Neural cell (in vitro differentiated cells): ENCODE data around the gene ROR1. TPM values are rescaled to one million over a fixed set of nuclear protein-coding genes. Genes with fewer than 3 reads are reported as not detected.
"Not testable (repeated sequence)": the region's sequence is repeated elsewhere in the genome, so short reads cannot be mapped to it uniquely, and the experiment has no call there.

Source experiments
- H2AFZ ChIP-seq: fragments of 200-600, 300-800 bp; sonication (generic), shearing (Covaris generic); 2 replicates; pipeline ENCODE4 v1.6.0; 2014; ENCODE audit warnings: low read depth, mild to moderate bottlenecking, antibody characterized with exemption, low read length, moderate library complexity
- H3F3A ChIP-seq: fragments of 200-600 bp; shearing (Covaris generic); 2 replicates; pipeline ENCODE4 v1.6.1; 2016; ENCODE audit warnings: mild to moderate bottlenecking, moderate library complexity, mixed read lengths, antibody characterized with exemption, low read length; ENCODE audit not compliant: insufficient read depth, poor library complexity, severe bottlenecking
- H3K27ac ChIP-seq: fragments of 200-600, 300-800 bp; sonication (generic), shearing (Covaris generic); 2 replicates; pipeline ENCODE4 v1.5.1; 2014; ENCODE audit warnings: mild to moderate bottlenecking, low read length, moderate library complexity
- H3K27me3 ChIP-seq: fragments of 300-800, 200-600 bp; sonication (generic), shearing (Covaris generic); 2 replicates; pipeline ENCODE4 v1.6.0; 2014; ENCODE audit warnings: mild to moderate bottlenecking, low read depth, low read length, moderate library complexity; ENCODE audit not compliant: insufficient read depth
- H3K36me3 ChIP-seq: fragments of 300-800, 200-600 bp; sonication (generic), shearing (Covaris generic); 2 replicates; pipeline ENCODE4 v1.5.1; 2014; ENCODE audit warnings: mild to moderate bottlenecking, antibody characterized with exemption, low read length, moderate library complexity; ENCODE audit not compliant: insufficient read depth
- H3K4me2 ChIP-seq: fragments of 300-800, 200-600 bp; sonication (generic), shearing (Covaris generic); 2 replicates; pipeline ENCODE4 v1.6.0; 2014; ENCODE audit warnings: mild to moderate bottlenecking, low read length
- H3K4me3 ChIP-seq: fragments of 300-800, 200-600 bp; sonication (generic), shearing (Covaris generic); 2 replicates; pipeline ENCODE4 v1.5.1; 2014; ENCODE audit warnings: mild to moderate bottlenecking, low read length, moderate library complexity
- H3K79me2 ChIP-seq: fragments of 200-600 bp; shearing (Covaris generic); replicated peaks from 2 replicates; pipeline ENCODE4 v1.6.0; 2014; ENCODE audit warnings: mild to moderate bottlenecking, low read length, moderate library complexity; ENCODE audit not compliant: insufficient read depth
- H3K9ac ChIP-seq: fragments of 300-800, 200-600 bp; sonication (generic), shearing (Covaris generic); 2 replicates; pipeline ENCODE4 v1.6.1; 2016; ENCODE audit warnings: mild to moderate bottlenecking, low read length, mixed read lengths
- H3K9me2 ChIP-seq: fragments of 200-600 bp; shearing (Covaris generic); 2 replicates; pipeline ENCODE4 v1.6.1; 2016; ENCODE audit warnings: mild to moderate bottlenecking, low read length, mixed read lengths; ENCODE audit not compliant: insufficient read depth
- H3K9me3 ChIP-seq: fragments of 200-600, 300-800 bp; sonication (generic), shearing (Covaris generic); 2 replicates; pipeline ENCODE4 v1.6.1; 2016; ENCODE audit warnings: mild to moderate bottlenecking, mixed run types, low read length, moderate library complexity, mixed read lengths
- H4K20me1 ChIP-seq: fragments of 200-600 bp; shearing (Covaris generic); 2 replicates; pipeline ENCODE4 v1.6.1; 2016; ENCODE audit warnings: mild to moderate bottlenecking, mixed run types; ENCODE audit not compliant: insufficient read depth
- CTCF ChIP-seq: fragments of 450-650 bp; IDR thresholded peaks from 2 replicates; pipeline ENCODE4 v1.5.1; 2014; ENCODE audit warnings: antibody characterized with exemption, mild to moderate bottlenecking, moderate library complexity; ENCODE audit not compliant: poor library complexity, severe bottlenecking
- EP300 ChIP-seq: fragments of 450-650 bp; conservative IDR thresholded peaks from 2 replicates; pipeline ENCODE4 v1.6.1; 2014; ENCODE audit warnings: antibody characterized with exemption, mild to moderate bottlenecking, moderate library complexity; ENCODE audit not compliant: poor library complexity, severe bottlenecking
- EZH2 ChIP-seq: fragments of 200-600, 300-800 bp; shearing (Covaris generic), sonication (generic); IDR thresholded peaks from 2 replicates; pipeline ENCODE4 v1.6.1; 2014; ENCODE audit warnings: antibody characterized with exemption, low read length, borderline replicate concordance, mild to moderate bottlenecking; ENCODE audit not compliant: insufficient read depth, poor library complexity, severe bottlenecking
- MXI1 ChIP-seq: fragments of 450-650 bp; conservative IDR thresholded peaks from 2 replicates; pipeline ENCODE4 v1.6.1; 2014; ENCODE audit warnings: antibody characterized with exemption, mild to moderate bottlenecking; ENCODE audit not compliant: poor library complexity, severe bottlenecking
- POLR2AphosphoS5 ChIP-seq: IDR thresholded peaks from 2 replicates; pipeline ENCODE4 v1.6.1; 2012
- RAD21 ChIP-seq: fragments of 450-650 bp; conservative IDR thresholded peaks from 2 replicates; pipeline ENCODE4 v1.6.1; 2014; ENCODE audit warnings: antibody characterized with exemption, mild to moderate bottlenecking, moderate library complexity
- REST ChIP-seq: IDR thresholded peaks from 2 replicates; pipeline ENCODE4 v1.6.1; 2012; ENCODE audit warnings: borderline replicate concordance
- SMC3 ChIP-seq: fragments of 450-650 bp; conservative IDR thresholded peaks from 2 replicates; pipeline ENCODE4 v1.6.1; 2014; ENCODE audit warnings: antibody characterized with exemption, mild to moderate bottlenecking, moderate library complexity; ENCODE audit not compliant: poor library complexity
- TAF1 ChIP-seq: IDR thresholded peaks from 2 replicates; pipeline ENCODE4 v1.6.1; 2012; ENCODE audit warnings: low read depth
- polyA plus RNA-seq: library from polyadenylated mRNA; depleted of rRNA; stranded (reverse); fragments of >200 nt; gene quantifications from 2 replicates; pipeline ENCODE4 v1.2.3, GENCODE V29; 2014

Gene ROR1
- polyA plus RNA-seq, 1 donor from 2014 or later = 0.27 TPM

- no peak overlapping the region for H3K4me3 ChIP-seq
- TF ChIP-seq POLR2AphosphoS5 (no peak), MXI1 (no peak)
- no peak overlapping the region for H2AFZ ChIP-seq
- H3F3A ChIP-seq = no peaks in the 10 kb centered on the region
- H4K20me1 ChIP-seq = no peaks in the 10 kb centered on the region
- H3K36me3 ChIP-seq = no peaks in the 10 kb centered on the region
- H3K9me3 ChIP-seq = peaks cover 4% of the 10 kb centered on the region
- no peaks in the 10 kb centered on the region for H3K79me2 ChIP-seq
- H3K27me3 ChIP-seq = no peaks in the 10 kb centered on the region
- H3K27ac ChIP-seq = no peak overlapping the region
- H3K4me2 ChIP-seq = no peak overlapping the region
- H3K9ac ChIP-seq = no peak overlapping the region
- no peaks in the 10 kb centered on the region for H3K9me2 ChIP-seq
Measured at GRCh38 chr1:63810936-63811469, 37.2 kb downstream of the ROR1 start.

- H3K9me2 ChIP-seq = no peaks in the 10 kb centered on the region
- no peak overlapping the region for H3K9ac ChIP-seq
- TF ChIP-seq TAF1 = no peak
- no peak for TF ChIP-seq POLR2AphosphoS5
- TF ChIP-seq REST = no peak
- no peaks in the 10 kb centered on the region for H3K79me2 ChIP-seq
- peaks cover 4% of the 10 kb centered on the region for H3K9me3 ChIP-seq
- H3K27ac ChIP-seq = no peak overlapping the region
- H3F3A ChIP-seq = no peaks in the 10 kb centered on the region
- no peaks in the 10 kb centered on the region for H3K36me3 ChIP-seq
- H3K4me3 ChIP-seq = no peak overlapping the region
- no peak overlapping the region for H2AFZ ChIP-seq
- no peaks in the 10 kb centered on the region for H3K27me3 ChIP-seq
- no peaks in the 10 kb centered on the region for H4K20me1 ChIP-seq
- no peak overlapping the region for H3K4me2 ChIP-seq
Measured at GRCh38 chr1:63812071-63812700, 38.4 kb downstream of the ROR1 start.

DNA sequence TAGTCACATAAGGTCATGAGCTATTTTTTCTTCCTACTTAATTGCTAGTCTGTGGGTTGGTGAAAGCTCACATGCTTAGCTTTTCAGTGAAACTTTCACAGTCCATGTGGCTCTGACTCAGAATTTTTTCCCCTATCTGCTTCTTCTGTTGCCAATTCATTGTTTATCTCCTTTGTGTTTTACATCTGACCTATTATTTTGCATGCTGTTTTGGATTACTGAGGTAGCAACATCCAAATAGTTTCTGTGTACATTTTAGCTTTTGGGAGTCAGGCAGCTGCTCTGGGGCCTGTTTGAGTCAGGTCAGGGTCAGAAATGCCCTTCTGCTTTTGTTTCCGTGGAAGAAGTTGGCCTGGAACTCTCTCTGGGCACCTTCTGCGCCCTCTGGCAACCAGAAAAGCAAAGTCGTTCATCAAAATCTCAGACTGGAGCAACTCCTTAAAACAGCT lies 40.0 kb downstream of the ROR1 start:
- Histone ChIP-seq H3K9me3 (peaks cover 4% of the 10 kb centered on the region), H3K9me2 (no peaks in the 10 kb centered on the region), H3K4me2 (no peak overlapping the region), H3K79me2 (no peaks in the 10 kb centered on the region), H3K36me3 (no peaks in the 10 kb centered on the region), H4K20me1 (no peaks in the 10 kb centered on the region), H2AFZ (no peak overlapping the region), H3F3A (no peaks in the 10 kb centered on the region), H3K27me3 (no peaks in the 10 kb centered on the region), H3K9ac (no peak overlapping the region), H3K4me3 (no peak overlapping the region), H3K27ac (no peak overlapping the region)
- TF ChIP-seq SMC3 = no peak
- no peak for TF ChIP-seq EZH2
- TF ChIP-seq RAD21 = no peak
- TF ChIP-seq REST = no peak
- no peak for TF ChIP-seq POLR2AphosphoS5
- no peak for TF ChIP-seq EP300
- TF ChIP-seq TAF1 = no peak
- no peak for TF ChIP-seq MXI1
- TF ChIP-seq CTCF = no peak

- not testable (repeated sequence) for H3K79me2 ChIP-seq, H3K4me3 ChIP-seq, H4K20me1 ChIP-seq, H3K9me2 ChIP-seq, H2AFZ ChIP-seq, H3K27ac ChIP-seq, H3K4me2 ChIP-seq, H3K27me3 ChIP-seq, H3K9ac ChIP-seq, H3K9me3 ChIP-seq, H3F3A ChIP-seq, H3K36me3 ChIP-seq
Measured at GRCh38 chr1:63816217-63816815, 42.5 kb downstream of the ROR1 start.
